Stimulated activated naive CD8-positive, alpha-beta T cell treated with anti-CD3 and anti-CD28 coated beads, Interleukin-15, amount 100 ng/mL, for 72 hours (primary cell): ENCODE results near the gene ANXA3.
"Not testable (repeated sequence)": the region's sequence is repeated elsewhere in the genome, so short reads cannot be mapped to it uniquely, and the experiment has no call there.

Experiments
- ATAC-seq: fragments of 150-1000 bp; cut with Tn5 transposase; 2 replicates; pipeline ENCODE4 v1.10.0; 2021; ENCODE audit warnings: mild to moderate bottlenecking, moderate library complexity
- DNase-seq, 2 donors: peaks; one replicate each; pipeline ENCODE4 v3.0.0; 2021 to 2022
- H3K27ac Mint-ChIP-seq, 2 donors: one replicate each; pipeline ENCODE4 v1.8.0; 2022; ENCODE audit warnings: mild to moderate bottlenecking in 2 of 2, mixed read lengths in 2 of 2, moderate library complexity in 2 of 2
- H3K27me3 Mint-ChIP-seq: one replicate; pipeline ENCODE4 v1.8.0; 2022; ENCODE audit warnings: mixed read lengths
- H3K4me1 Mint-ChIP-seq: one replicate; pipeline ENCODE4 v1.8.0; 2022; ENCODE audit warnings: mild to moderate bottlenecking, mixed read lengths
- H3K4me3 Mint-ChIP-seq, 2 donors: one replicate each; pipeline ENCODE4 v1.8.0; 2022; ENCODE audit warnings: mild to moderate bottlenecking in 2 of 2, mixed read lengths in 2 of 2, moderate library complexity in 1 of 2
- H3K9me3 Mint-ChIP-seq, 2 donors: one replicate each; pipeline ENCODE4 v1.8.0; 2022; ENCODE audit warnings: mixed read lengths in 2 of 2

ANXA3 gene, protein sequence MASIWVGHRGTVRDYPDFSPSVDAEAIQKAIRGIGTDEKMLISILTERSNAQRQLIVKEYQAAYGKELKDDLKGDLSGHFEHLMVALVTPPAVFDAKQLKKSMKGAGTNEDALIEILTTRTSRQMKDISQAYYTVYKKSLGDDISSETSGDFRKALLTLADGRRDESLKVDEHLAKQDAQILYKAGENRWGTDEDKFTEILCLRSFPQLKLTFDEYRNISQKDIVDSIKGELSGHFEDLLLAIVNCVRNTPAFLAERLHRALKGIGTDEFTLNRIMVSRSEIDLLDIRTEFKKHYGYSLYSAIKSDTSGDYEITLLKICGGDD

DNA sequence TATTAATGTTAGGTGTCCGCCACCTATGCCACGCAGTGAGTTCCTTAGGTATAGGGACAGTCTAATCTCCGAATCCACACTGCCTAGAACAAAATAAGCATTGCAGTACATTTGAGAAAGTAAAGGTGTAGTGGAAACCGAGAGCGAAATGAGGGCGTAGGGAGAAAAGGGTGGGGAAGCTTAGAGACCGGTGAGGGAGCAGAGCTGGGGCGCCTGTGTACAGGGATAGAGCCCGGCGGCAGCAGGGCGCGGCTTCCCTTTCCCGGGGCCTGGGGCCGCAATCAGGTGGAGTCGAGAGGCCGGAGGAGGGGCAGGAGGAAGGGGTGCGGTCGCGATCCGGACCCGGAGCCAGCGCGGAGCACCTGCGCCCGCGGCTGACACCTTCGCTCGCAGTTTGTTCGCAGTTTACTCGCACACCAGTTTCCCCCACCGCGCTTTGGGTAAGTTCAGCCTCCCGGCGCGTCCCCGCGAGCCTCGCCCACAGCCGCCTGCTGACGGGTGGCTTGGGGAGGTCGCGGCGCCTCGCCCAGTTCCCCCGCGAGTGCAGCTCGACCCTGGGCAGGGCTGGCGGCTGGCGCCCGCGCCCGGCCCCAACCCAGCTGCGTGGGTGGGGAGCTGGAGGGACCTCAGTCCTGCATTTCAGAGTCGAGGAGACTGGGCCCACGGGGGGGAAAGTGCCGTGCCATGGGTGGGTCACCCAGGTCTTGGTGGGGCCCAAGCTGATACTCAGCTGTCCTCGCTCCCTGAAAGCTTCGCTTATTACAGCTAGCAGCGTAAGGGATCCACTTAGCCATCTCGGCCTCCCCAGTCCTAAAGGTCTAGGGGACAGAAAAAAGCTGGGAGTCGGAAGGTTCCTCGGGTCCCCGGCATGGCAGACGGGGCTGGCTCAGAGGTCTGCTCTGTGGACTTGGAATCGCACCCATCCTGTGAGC lies at the start of gene ANXA3:
Gene ANXA3 (plus strand): TSS at position 351 of the 932 bp plus-strand sequence. CDS start 2,704 bp downstream, outside the sequence.
- DNase-seq (peak; percentile 40 to 47), ATAC-seq (peak; percentile 75)
- Mint-ChIP-seq H3K9me3 (no peaks in the 10 kb centered on the region), H3K27ac (peak within 1 kb of the TSS; percentile 57 to 97), H3K4me1 (peaks cover 13% of the 10 kb centered on the region), H3K27me3 (peaks cover 37% of the 10 kb centered on the region), H3K4me3 (peak within 1 kb of the TSS; percentile 88 to 93)

DNA sequence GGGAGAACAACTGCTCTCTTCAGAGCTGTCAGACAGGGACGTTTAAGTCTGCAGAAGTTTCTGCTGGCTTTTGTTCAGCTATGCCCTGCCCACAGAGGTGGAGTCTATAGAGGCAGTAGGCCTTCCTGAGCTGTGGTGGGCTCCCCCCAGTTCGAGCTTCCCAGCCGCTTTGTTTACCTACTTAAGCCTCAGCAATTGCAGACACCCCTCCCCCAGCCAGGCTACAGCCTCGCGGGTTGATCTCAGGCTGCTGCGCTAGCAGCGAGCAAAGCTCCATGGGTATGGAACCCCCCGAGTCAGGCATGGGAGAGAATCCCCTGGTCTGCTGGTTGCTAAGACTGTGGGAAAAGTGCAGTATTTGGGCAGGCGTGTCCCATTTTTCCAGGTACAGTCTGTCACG lies 45.3 kb upstream of the ANXA3 start:
- H3K4me1 Mint-ChIP-seq, H3K9me3 Mint-ChIP-seq, H3K27ac Mint-ChIP-seq, H3K27me3 Mint-ChIP-seq, DNase-seq, ATAC-seq, H3K4me3 Mint-ChIP-seq: not testable (repeated sequence)

GRCh38 chr4:78509043-78509442 lies 42.5 kb upstream of the ANXA3 start:
- Mint-ChIP-seq H3K4me3 (no peak overlapping the region), H3K27me3 (no peaks in the 10 kb centered on the region), H3K27ac (no peak overlapping the region), H3K4me1 (no peaks in the 10 kb centered on the region), H3K9me3 (no peaks in the 10 kb centered on the region)
- DNase-seq = no peak
- ATAC-seq = no peak

DNA sequence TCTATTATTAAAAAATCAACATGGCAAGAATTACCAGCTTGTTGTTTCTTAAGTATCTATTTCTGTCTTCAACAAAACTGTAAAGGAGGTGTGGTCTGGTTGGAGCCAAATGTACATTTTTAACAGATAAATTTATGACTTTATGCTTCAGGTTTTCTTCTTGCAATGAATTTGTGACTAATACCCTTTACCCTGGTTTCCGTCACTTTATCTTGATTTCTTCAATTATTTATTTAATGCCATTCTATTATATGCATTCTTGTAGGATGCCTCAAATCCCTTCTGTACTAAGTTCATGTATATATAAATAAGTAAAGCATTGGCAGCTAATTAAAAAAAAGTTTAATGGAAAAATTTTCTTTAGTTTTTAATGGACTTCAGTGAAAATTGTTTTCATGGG lies 41.5 kb upstream of the ANXA3 start:
- ATAC-seq = no peak
- Mint-ChIP-seq H3K4me1 (no peaks in the 10 kb centered on the region), H3K9me3 (no peaks in the 10 kb centered on the region), H3K4me3 (no peak overlapping the region), H3K27me3 (no peaks in the 10 kb centered on the region), H3K27ac (no peak overlapping the region)
- no peak for DNase-seq

GRCh38 chr4:78510681-78511080 lies 40.9 kb upstream of the ANXA3 start:
- no peaks in the 10 kb centered on the region for H3K27me3 Mint-ChIP-seq
- no peak for ATAC-seq
- H3K4me1 Mint-ChIP-seq = no peaks in the 10 kb centered on the region
- no peak for DNase-seq
- no peak overlapping the region for H3K27ac Mint-ChIP-seq
- no peak overlapping the region for H3K4me3 Mint-ChIP-seq
- H3K9me3 Mint-ChIP-seq = no peaks in the 10 kb centered on the region

- H3K27ac Mint-ChIP-seq = no peak overlapping the region
- no peak for DNase-seq
- H3K4me1 Mint-ChIP-seq = no peaks in the 10 kb centered on the region
- ATAC-seq = no peak
- no peaks in the 10 kb centered on the region for H3K9me3 Mint-ChIP-seq
- no peak overlapping the region for H3K4me3 Mint-ChIP-seq
- no peaks in the 10 kb centered on the region for H3K27me3 Mint-ChIP-seq
Observed at GRCh38 chr4:78512357-78512920, 39.1 kb upstream of the ANXA3 start.

- H3K4me1 Mint-ChIP-seq = no peaks in the 10 kb centered on the region
- ATAC-seq (no peak), DNase-seq (no peak)
- H3K4me3 Mint-ChIP-seq = no peak overlapping the region
- H3K27ac Mint-ChIP-seq = no peak overlapping the region
- no peaks in the 10 kb centered on the region for H3K9me3 Mint-ChIP-seq
- no peaks in the 10 kb centered on the region for H3K27me3 Mint-ChIP-seq
Observed at GRCh38 chr4:78513411-78513975, 38.1 kb upstream of the ANXA3 start.

GRCh38 chr4:78517050-78517652 lies 34.4 kb upstream of the ANXA3 start:
- H3K27ac Mint-ChIP-seq = no peak overlapping the region
- ATAC-seq (no peak), DNase-seq (no peak)
- H3K9me3 Mint-ChIP-seq = no peaks in the 10 kb centered on the region
- no peak overlapping the region for H3K4me3 Mint-ChIP-seq
- no peaks in the 10 kb centered on the region for H3K4me1 Mint-ChIP-seq
- peaks cover 12% of the 10 kb centered on the region for H3K27me3 Mint-ChIP-seq

- H3K27me3 Mint-ChIP-seq = peaks cover 12% of the 10 kb centered on the region
- no peak for ATAC-seq
- H3K4me3 Mint-ChIP-seq = no peak overlapping the region
- no peaks in the 10 kb centered on the region for H3K4me1 Mint-ChIP-seq
- no peak overlapping the region for H3K27ac Mint-ChIP-seq
- H3K9me3 Mint-ChIP-seq = no peaks in the 10 kb centered on the region
- no peak for DNase-seq
Observed at GRCh38 chr4:78518561-78518960, 33.0 kb upstream of the ANXA3 start.

- no peak overlapping the region for H3K27ac Mint-ChIP-seq
- no peak for DNase-seq
- ATAC-seq = no peak
Observed at GRCh38 chr4:78519962-78520361, 31.6 kb upstream of the ANXA3 start.

GRCh38 chr4:78520808-78521226 lies 30.8 kb upstream of the ANXA3 start:
- ATAC-seq = no peak
- no peak for DNase-seq
- no peaks in the 10 kb centered on the region for H3K9me3 Mint-ChIP-seq
- H3K27ac Mint-ChIP-seq = no peak overlapping the region
- H3K4me3 Mint-ChIP-seq = no peak overlapping the region
- no peaks in the 10 kb centered on the region for H3K4me1 Mint-ChIP-seq
- H3K27me3 Mint-ChIP-seq = peaks cover 12% of the 10 kb centered on the region

More at GRCh38 chr4:78519962-78520361, 31.6 kb upstream of the ANXA3 start:
- Mint-ChIP-seq H3K27me3 (peaks cover 12% of the 10 kb centered on the region), H3K9me3 (no peaks in the 10 kb centered on the region), H3K4me3 (no peak overlapping the region), H3K4me1 (no peaks in the 10 kb centered on the region)

GRCh38 chr4:78524009-78524408 lies 27.6 kb upstream of the ANXA3 start:
- H3K4me3 Mint-ChIP-seq = no peak overlapping the region
- H3K9me3 Mint-ChIP-seq = no peaks in the 10 kb centered on the region
- no peak for DNase-seq
- no peaks in the 10 kb centered on the region for H3K4me1 Mint-ChIP-seq
- H3K27ac Mint-ChIP-seq = no peak overlapping the region
- H3K27me3 Mint-ChIP-seq = peaks cover 12% of the 10 kb centered on the region
- no peak for ATAC-seq

DNA sequence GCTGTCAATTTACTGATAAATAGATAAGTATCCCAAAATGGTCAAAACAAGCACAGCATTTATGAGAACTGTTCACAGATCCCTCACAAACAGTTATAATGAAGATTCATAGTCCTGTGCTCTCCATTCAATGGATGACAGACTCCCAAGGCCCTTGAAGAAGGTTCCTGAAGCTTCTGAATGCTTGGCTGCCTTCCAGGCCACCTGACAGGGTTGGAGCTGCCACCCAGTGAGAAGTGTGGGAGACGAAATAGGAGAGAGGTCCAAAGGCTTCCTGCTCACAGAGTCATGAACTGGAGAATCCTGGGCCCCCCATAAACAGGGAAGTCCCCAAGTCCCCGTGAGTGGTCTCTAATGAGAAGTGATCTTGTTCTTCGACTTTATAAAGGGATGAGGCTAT lies 26.0 kb upstream of the ANXA3 start:
- H3K4me1 Mint-ChIP-seq = no peaks in the 10 kb centered on the region
- DNase-seq (no peak), ATAC-seq (no peak)
- no peak overlapping the region for H3K4me3 Mint-ChIP-seq
- H3K27me3 Mint-ChIP-seq = peaks cover 3% of the 10 kb centered on the region
- no peaks in the 10 kb centered on the region for H3K9me3 Mint-ChIP-seq
- no peak overlapping the region for H3K27ac Mint-ChIP-seq

DNA sequence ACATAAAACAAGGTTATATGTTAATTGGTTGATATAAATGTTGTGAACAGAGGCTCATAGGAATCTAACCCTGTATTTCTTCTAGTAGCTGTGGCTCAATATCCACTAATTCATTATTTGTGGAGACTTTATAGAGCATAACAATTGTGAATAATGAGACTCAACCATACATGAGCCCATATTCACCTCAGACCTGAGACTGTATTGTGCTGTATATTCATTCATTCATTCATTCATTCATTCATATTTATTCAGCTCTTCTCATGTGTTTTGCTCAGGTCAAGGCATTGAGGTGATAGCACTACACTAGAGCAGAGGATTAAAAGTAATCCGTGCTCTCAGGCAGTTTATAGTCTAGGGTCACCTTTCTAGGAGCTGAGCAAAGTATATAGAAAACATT lies 24.5 kb upstream of the ANXA3 start:
- no peaks in the 10 kb centered on the region for H3K27me3 Mint-ChIP-seq
- H3K4me1 Mint-ChIP-seq = no peaks in the 10 kb centered on the region
- H3K9me3 Mint-ChIP-seq = no peaks in the 10 kb centered on the region
- no peak overlapping the region for H3K27ac Mint-ChIP-seq
- ATAC-seq = no peak
- no peak for DNase-seq
- no peak overlapping the region for H3K4me3 Mint-ChIP-seq

DNA sequence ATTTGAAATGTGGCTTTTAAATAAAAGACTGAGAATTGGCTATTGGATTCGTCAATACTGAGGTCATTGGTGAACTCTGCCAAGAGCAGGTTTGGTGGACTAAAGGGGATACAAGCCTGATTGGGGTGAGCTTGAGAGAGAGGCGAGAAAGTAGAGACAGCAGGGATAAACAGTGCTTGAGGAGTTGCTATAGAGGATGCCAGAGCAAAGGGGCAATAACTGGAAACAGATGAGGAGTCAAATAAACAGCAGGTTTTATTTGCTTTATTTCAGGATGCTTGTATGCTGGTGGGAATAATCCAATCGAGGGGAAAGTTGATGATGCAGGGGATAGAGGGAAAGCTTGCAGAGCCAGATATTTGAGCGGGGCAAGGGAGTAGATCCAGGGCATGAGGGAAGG lies 24.0 kb upstream of the ANXA3 start:
- DNase-seq (no peak), ATAC-seq (no peak)
- Mint-ChIP-seq H3K27me3 (no peaks in the 10 kb centered on the region), H3K4me1 (no peaks in the 10 kb centered on the region), H3K27ac (no peak overlapping the region), H3K4me3 (no peak overlapping the region), H3K9me3 (no peaks in the 10 kb centered on the region)
